SK-N-MC (cell line): ENCODE data around the gene LYPD6.

Experiments
- EZH2 ChIP-seq: fragments of 200-600 bp; sonication (generic); IDR thresholded peaks from one replicate; pipeline ENCODE4 v1.6.1; 2017; ENCODE audit warnings: antibody characterized with exemption
- FOXP2 ChIP-seq: optimal IDR thresholded peaks from 2 replicates; pipeline ENCODE3; 2011; ENCODE audit warnings: mild to moderate bottlenecking, moderate library complexity; ENCODE audit not compliant: insufficient read depth; ENCODE audit errors: extremely low read length, control extremely low read depth
- POLR2AphosphoS5 ChIP-seq: IDR thresholded peaks from 2 replicates; pipeline ENCODE4 v1.6.1; 2012; ENCODE audit warnings: mild to moderate bottlenecking, low read depth, low read length, borderline replicate concordance

DNA sequence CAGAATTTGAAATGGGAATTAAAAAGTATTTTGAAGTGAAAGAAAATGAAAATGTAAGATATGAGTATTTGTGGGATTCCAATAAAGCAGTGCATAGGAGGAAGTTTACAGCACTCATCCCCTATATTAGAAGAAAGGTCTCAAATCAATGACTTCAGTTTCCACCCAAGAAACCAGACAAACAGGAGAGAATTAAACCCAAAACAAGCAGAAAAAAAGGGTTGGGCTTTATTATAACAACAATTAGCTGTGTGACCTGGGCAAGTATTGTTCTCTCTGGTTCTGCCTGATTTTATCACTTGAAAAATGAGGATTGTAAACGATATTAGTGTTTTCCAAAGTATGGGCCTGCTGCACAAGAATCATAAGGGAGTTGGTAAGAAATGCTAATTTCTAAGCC, 18.3 kb upstream of the LYPD6 start:
- TF ChIP-seq EZH2 (no peak), POLR2AphosphoS5 (no peak), FOXP2 (no peak)
